Progenitor cell of endocrine pancreas (in vitro differentiated cells): ENCODE data around the gene NFU1. TPM values are rescaled to one million over a fixed set of nuclear protein-coding genes. Genes with fewer than 3 reads are reported as not detected.
A peak's percentile ranks its signal among the peaks of the same experiment; 100 is the strongest.

ENCODE experiments used
- DNase-seq: peaks from one replicate; pipeline ENCODE4 v3.0.0; 2021; ENCODE audit warnings: low spot score; ENCODE audit not compliant: unreplicated experiment
- H3K27ac Mint-ChIP-seq: 2 replicates; pipeline ENCODE4 v1.8.0; 2021; ENCODE audit warnings: mild to moderate bottlenecking, moderate library complexity, mixed read lengths
- H3K27me3 Mint-ChIP-seq: 2 replicates; pipeline ENCODE4 v1.8.0; 2021; ENCODE audit warnings: mixed read lengths
- H3K36me3 Mint-ChIP-seq: 2 replicates; pipeline ENCODE4 v1.8.0; 2022; ENCODE audit warnings: mixed read lengths; ENCODE audit not compliant: insufficient read depth
- H3K4me1 Mint-ChIP-seq: 2 replicates; pipeline ENCODE4 v1.8.0; 2021; ENCODE audit warnings: low read depth, mixed read lengths
- H3K4me3 Mint-ChIP-seq: 2 replicates; pipeline ENCODE4 v1.8.0; 2021; ENCODE audit warnings: low read depth, mild to moderate bottlenecking, moderate library complexity, mixed read lengths
- H3K9me3 Mint-ChIP-seq: 2 replicates; pipeline ENCODE4 v1.8.0; 2021; ENCODE audit warnings: low read depth, mixed read lengths
- total RNA-seq: library from RNA; stranded (reverse); gene quantifications from 2 replicates; pipeline ENCODE4 v1.2.1, GENCODE V29; 2021
- TF ChIP-seq, protein P1 (sequence below): fragments of 200-600 bp; sonication (generic); IDR thresholded peaks from one replicate; pipeline ENCODE4 v1.5.0; 2021; ENCODE audit warnings: antibody characterized with exemption, mild to moderate bottlenecking; ENCODE audit not compliant: unreplicated experiment

The NFU1 gene
- total RNA-seq, 1 donor from 2014 or later: 44.1 TPM

DNA sequence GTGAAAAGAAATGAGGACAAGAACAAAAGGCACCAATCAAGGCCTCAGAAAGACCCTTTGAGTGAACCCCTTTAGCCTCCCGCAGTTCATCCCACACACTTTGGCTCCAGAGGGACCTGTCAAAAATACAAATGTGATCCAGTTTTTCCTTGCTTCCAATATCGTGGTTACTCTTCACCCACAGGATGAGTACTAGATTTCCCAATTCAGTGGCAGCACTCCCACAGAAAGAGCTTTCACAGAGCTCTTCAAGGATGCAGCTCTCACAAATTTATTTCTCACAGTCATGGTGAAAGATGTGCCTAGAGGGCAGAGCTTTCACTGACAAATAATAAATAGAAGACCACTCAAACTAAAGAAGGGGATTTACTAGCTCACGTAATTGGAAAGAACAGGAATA, 47.2 kb downstream of the NFU1 start:
- Mint-ChIP-seq H3K27me3 (no peaks in the 10 kb centered on the region), H3K9me3 (no peaks in the 10 kb centered on the region), H3K36me3 (peaks cover 15% of the 10 kb centered on the region), H3K27ac (no peak overlapping the region), H3K4me1 (peaks cover 18% of the 10 kb centered on the region), H3K4me3 (no peak overlapping the region)
- no peak for DNase-seq
- TF ChIP-seq, protein P1, sequence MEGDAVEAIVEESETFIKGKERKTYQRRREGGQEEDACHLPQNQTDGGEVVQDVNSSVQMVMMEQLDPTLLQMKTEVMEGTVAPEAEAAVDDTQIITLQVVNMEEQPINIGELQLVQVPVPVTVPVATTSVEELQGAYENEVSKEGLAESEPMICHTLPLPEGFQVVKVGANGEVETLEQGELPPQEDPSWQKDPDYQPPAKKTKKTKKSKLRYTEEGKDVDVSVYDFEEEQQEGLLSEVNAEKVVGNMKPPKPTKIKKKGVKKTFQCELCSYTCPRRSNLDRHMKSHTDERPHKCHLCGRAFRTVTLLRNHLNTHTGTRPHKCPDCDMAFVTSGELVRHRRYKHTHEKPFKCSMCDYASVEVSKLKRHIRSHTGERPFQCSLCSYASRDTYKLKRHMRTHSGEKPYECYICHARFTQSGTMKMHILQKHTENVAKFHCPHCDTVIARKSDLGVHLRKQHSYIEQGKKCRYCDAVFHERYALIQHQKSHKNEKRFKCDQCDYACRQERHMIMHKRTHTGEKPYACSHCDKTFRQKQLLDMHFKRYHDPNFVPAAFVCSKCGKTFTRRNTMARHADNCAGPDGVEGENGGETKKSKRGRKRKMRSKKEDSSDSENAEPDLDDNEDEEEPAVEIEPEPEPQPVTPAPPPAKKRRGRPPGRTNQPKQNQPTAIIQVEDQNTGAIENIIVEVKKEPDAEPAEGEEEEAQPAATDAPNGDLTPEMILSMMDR: no peak

DNA sequence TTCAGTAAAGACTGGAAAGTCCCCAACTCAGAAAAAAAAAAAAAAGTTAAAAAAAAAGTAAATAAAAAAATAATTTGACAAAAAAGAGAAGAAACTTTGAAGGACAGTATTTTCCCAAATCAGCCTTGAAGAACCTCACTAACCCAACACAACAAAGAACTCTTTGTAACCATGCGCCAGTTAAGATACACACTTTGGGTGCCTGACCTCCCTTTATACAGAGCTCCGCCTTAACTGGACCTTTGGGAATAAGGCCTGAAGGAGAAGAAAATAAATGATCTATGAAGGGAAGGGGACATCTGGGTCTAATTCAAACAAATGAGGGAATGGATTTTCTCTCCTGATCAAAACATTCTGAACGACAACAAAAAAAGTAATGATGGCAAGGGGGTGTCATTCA, 48.0 kb downstream of the NFU1 start:
- no peaks in the 10 kb centered on the region for H3K9me3 Mint-ChIP-seq
- H3K36me3 Mint-ChIP-seq: peaks cover 8% of the 10 kb centered on the region
- DNase-seq: no peak
- H3K27me3 Mint-ChIP-seq: no peaks in the 10 kb centered on the region
- TF ChIP-seq, protein P1: no peak
- no peak overlapping the region for H3K27ac Mint-ChIP-seq
- H3K4me3 Mint-ChIP-seq: no peak overlapping the region
- peaks cover 18% of the 10 kb centered on the region for H3K4me1 Mint-ChIP-seq

GRCh38 chr2:69387770-69388481, 49.3 kb downstream of the NFU1 start:
- peaks cover 20% of the 10 kb centered on the region for H3K4me1 Mint-ChIP-seq
- peaks cover 1% of the 10 kb centered on the region for H3K36me3 Mint-ChIP-seq
- H3K27ac Mint-ChIP-seq: peak overlapping the region; percentile 99
- TF ChIP-seq, protein P1: no peak
- H3K27me3 Mint-ChIP-seq: no peaks in the 10 kb centered on the region
- H3K9me3 Mint-ChIP-seq: no peaks in the 10 kb centered on the region
- no peak for DNase-seq
- peak overlapping the region; percentile 94 for H3K4me3 Mint-ChIP-seq

- Mint-ChIP-seq H3K9me3 (no peaks in the 10 kb centered on the region), H3K4me3 (peak within 1 kb of the TSS; percentile 94), H3K27ac (peak within 1 kb of the TSS; percentile 99), H3K4me1 (peaks cover 25% of the 10 kb centered on the region), H3K36me3 (peaks cover 1% of the 10 kb centered on the region), H3K27me3 (no peaks in the 10 kb centered on the region)
- TF ChIP-seq, protein P1: no peak
- DNase-seq: peak; percentile 93
These were observed 50.2 kb downstream of the NFU1 start, which contains the start of gene GFPT1 for GRCh38 chr2:69386789-69387734. Gene GFPT1 (minus strand): TSS chr2:69387227. CDS start chr2:69387071, 156 bp downstream.

DNA sequence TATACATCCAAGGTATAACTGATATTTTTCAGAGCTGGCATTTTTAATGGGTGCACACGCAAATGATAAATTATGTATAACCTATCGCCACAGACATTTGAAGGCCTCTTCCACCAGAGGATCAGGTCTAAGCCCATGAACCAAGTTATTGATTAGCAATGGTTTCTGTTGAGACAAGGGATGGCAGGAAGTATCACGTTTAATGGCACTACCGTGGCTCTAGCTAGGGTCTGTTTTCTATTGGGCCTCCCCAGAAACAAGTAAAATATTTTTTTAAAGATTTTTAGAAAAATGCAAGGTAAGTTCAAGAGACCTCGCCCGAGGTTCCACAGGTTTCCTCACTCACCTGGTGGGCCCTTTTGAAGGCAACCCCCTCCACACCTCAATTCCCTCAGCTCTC, 50.9 kb downstream of the NFU1 start:
- peak overlapping the region; percentile 91 for H3K27ac Mint-ChIP-seq
- peaks cover 25% of the 10 kb centered on the region for H3K4me1 Mint-ChIP-seq
- no peaks in the 10 kb centered on the region for H3K9me3 Mint-ChIP-seq
- peaks cover 2% of the 10 kb centered on the region for H3K36me3 Mint-ChIP-seq
- H3K4me3 Mint-ChIP-seq: peak overlapping the region; percentile 94
- DNase-seq: no peak
- TF ChIP-seq, protein P1: no peak
- H3K27me3 Mint-ChIP-seq: no peaks in the 10 kb centered on the region
